Stimulated activated CD4-positive, alpha-beta T cell treated with anti-CD3 and anti-CD28 coated beads, Interleukin-12 subunit alpha, Interleukin-12 subunit beta, amount 100 ng/mL, for 4 hours (primary cell): ENCODE results near the gene BSG.
A peak's percentile ranks its signal among the peaks of the same experiment; 100 is the strongest.
"Not testable (repeated sequence)": the region's sequence is repeated elsewhere in the genome, so short reads cannot be mapped to it uniquely, and the experiment has no call there.

ENCODE experiments used
- DNase-seq: peaks from one replicate; pipeline ENCODE4 v3.0.0-alpha.2; 2020

BSG gene

GRCh38 chr19:621191-621590, 48.8 kb downstream of the BSG start:
- not testable (repeated sequence) for DNase-seq

DNA sequence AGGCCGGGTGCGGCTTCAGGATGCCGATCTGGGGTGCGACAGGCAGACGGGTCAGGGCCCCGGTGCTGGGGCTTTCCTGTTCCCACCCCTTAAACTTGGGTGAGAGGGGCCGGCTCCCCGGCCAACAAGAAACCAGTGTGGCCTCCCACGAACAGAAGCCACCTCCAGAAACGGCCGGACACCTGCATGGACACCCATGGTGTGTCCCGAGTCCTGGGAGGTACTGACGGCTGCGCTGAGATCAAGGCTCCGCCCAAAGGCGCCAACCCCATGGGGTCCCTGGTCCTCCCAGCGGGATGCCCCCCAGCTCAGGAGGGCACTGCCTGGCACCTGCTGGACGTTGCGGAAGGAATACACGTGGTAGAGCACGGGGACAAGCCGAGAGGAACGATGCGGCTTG, 49.4 kb downstream of the BSG start:
- DNase-seq, result no peak

- DNase-seq, result no peak
Observed at GRCh38 chr19:622666-623065, 50.3 kb downstream of the BSG start.

DNA sequence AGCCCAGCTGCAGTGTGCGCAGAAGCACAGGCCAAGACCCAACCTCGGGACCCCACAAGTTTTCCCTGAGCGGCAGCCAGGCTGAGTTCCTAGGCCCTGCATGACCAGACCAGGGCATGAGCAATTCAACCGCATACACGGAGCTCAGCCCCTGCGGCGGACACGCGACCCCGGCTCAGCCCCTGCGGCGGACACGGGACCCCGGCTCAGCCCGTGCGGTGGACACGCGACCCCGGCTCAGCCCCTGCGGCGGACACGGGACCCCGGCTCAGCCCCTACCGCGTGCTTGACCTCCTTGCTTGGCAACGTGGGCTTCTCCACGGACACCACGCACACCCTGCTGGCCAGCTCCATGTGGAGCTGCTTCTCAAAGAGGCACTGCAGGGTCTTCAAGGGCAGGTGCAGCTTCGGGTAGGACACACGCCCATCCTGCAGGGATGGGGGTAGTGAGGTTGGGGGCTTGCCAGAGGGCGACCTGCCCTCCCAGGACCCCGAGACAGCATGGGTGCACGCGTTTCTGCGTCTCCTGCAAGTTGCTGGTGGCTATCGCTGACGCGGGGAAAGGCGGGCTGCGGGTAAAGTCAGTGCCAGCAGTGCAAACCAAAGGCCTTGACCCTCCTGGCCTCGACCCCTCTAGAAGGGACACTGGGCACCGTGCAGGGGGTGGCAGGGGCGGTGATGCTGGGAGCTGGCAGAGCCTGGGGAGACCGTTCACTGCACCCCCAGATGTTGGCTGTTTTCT, 51.0 kb downstream of the BSG start:
- no peak for DNase-seq

DNA sequence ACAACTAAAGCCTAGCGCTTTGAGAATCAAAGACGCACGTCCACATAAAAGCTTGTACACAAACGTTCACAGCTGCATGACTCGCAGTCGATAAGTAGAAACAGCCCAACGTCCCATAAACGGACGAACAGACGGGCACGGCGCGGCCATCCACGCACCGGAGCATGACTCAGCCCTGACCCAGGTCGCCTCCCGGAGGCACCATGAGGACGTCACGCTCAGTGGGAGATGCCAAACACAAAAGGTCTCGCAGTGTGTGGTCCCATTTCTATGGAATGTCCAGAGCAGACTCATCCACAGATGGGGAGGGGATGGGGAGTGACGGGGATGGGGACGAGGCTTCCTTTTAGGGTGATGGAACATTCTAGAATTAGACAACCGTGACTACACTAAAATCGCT, 51.6 kb downstream of the BSG start:
- DNase-seq, result no peak

DNA sequence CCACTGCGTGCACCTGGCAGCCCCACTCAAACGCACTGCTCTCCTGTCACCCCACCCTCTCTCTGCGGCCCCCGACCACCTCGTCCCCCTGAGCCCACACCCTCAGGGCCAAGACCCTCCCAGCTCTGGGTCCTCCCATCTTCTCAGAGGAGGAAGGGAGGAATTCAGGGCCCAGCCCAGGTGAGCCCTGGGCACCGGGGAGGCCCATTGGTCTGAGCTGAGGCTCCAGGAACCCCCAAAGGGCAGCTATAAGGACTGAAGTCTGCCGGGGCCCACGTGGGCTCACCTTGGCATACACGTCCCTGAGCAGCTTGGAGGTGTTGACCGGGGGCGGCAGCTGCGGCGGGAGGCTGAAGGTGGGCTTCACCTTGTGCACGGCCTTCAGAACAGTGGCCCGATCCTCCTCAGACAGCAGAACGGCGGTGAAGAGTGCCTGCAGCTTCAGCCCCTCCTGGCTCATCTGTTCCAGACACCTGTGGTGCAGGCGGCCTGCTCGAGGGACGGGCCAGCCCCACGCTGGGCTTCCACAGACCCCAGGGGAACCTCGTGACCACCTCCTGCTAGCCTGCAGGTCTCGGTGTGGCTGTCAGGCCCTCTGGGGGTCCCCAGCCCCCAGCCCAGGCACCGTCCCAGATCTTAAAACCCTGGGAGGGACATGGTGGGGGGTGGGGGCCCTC, 52.2 kb downstream of the BSG start:
- DNase-seq, result no peak

GRCh38 chr19:625257-625656, 52.9 kb downstream of the BSG start:
- no peak for DNase-seq

DNA sequence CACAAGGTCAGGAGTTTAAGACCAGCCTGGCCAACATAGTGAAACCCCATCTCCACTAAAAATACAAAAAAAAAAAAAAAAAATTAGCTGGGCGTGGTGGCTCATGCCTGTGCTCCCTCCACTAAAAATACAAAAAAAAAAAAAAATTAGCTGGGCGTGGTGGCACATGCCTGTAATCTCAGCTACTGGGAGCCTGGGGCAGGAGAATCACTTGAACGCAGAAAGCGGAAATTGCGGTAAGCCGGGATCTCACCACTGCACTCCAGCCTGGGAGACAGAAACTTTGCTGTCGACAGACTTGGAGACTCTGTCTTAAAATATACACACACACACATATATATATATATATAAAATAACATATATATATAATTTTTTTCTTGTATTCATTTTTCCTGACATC, 54.2 kb downstream of the BSG start:
- DNase-seq, result not testable (repeated sequence)

DNA sequence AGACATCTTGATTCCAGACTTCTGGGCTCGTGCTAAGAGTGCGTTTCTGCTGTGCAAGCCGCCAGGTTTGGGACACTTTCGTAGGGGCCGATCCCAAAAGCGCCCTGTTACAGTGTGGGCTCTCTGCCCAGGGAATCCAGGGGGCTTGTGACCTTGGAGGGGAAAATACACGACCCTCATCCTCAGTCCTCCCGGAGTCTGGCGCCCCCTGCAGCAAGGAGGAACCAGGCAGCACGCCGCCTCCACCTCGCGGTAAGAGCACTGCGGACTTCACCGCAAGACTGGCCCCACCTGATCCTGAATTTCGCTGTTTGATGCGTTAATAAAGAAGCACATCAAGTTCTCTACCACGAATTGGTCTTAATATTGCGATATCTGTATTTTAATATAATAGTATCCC, 55.8 kb downstream of the BSG start:
- no peak for DNase-seq

DNA sequence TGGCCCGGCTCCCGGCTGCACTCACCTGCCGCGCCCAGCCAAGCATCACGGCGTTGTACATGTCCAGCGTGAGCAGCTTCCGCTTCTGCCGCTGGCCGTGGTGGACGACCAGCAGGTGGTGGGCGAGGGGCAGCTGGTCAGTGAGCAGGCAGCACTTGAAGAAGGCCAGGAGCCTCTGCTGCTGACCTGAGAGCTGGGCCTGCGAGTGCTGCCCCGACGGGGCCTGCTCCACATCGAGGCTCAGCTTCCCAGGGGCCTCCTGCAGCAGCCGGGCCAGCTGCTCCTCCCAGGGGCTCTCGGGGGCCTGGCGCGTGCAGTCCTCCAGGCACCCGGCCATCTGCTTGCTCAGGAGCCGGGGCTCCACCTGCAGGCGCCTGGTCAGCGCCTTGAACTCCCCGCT, 57.1 kb downstream of the BSG start:
- not testable (repeated sequence) for DNase-seq

GRCh38 chr19:629961-630714, 57.7 kb downstream of the BSG start:
- no peak for DNase-seq

- DNase-seq, result peak; percentile 35
Observed at GRCh38 chr19:632579-633067, 60.2 kb downstream of the BSG start.
